Keratinocyte (primary cell): ENCODE data around the gene GNB3. TPM values are rescaled to one million over a fixed set of nuclear protein-coding genes. Genes with fewer than 3 reads are reported as not detected.

Experiments used
- DNase-seq: peaks from one replicate; pipeline ENCODE4 v3.0.0-alpha.2; 2011; ENCODE audit warnings: low read depth, missing footprints, low spot score
- FAIRE-seq: peaks from 2 replicates; lab custom pipeline; 2011; peaks lifted over from hg19 to GRCh38; lab: Jason Lieb, UNC
- H2AFZ ChIP-seq: 2 replicates; pipeline ENCODE4 v1.6.0; 2012; ENCODE audit warnings: low read length, control low read depth, inconsistent platforms; ENCODE audit not compliant: control insufficient read depth
- H3K27ac ChIP-seq: 2 replicates; pipeline ENCODE4 v1.5.1; 2011; ENCODE audit warnings: low read length; ENCODE audit not compliant: control insufficient read depth, insufficient read depth
- H3K27me3 ChIP-seq: 3 replicates; pipeline ENCODE4 v1.6.0; 2011; ENCODE audit warnings: low read length; ENCODE audit not compliant: control insufficient read depth, insufficient read depth; ENCODE audit errors: extremely low read depth
- H3K36me3 ChIP-seq, 2 experiments: 2 replicates in 1 of 2; 3 replicates in 1 of 2; pipeline ENCODE4 v1.5.1; 2011; ENCODE audit warnings: low read length in 2 of 2, mild to moderate bottlenecking in 1 of 2; ENCODE audit not compliant: control insufficient read depth in 2 of 2, insufficient read depth in 2 of 2; ENCODE audit errors: extremely low read depth in 1 of 2
- H3K4me1 ChIP-seq: 3 replicates; pipeline ENCODE4 v1.5.1; 2011; ENCODE audit warnings: low read length; ENCODE audit not compliant: control insufficient read depth, insufficient read depth; ENCODE audit errors: extremely low read depth
- H3K4me2 ChIP-seq: 3 replicates; pipeline ENCODE4 v1.6.0; 2011; ENCODE audit warnings: low read depth, low read length; ENCODE audit not compliant: control insufficient read depth, insufficient read depth; ENCODE audit errors: extremely low read depth
- H3K4me3 ChIP-seq, 3 experiments: fragments of 200-600 bp in 1 of 3; sonication (generic) in 1 of 3; 2 replicates in 2 of 3; 3 replicates in 1 of 3; pipeline ENCODE4 v1.5.1; 2011 to 2016; ENCODE audit warnings: low read length in 3 of 3, mild to moderate bottlenecking in 3 of 3, control low read depth in 2 of 3, inconsistent platforms in 1 of 3, low read depth in 1 of 3, mixed read lengths in 1 of 3, mixed run types in 1 of 3, moderate library complexity in 1 of 3; ENCODE audit not compliant: control insufficient read depth in 2 of 3, insufficient read depth in 2 of 3; ENCODE audit errors: extremely low read depth in 1 of 3
- H3K79me2 ChIP-seq: 2 replicates; pipeline ENCODE4 v1.6.0; 2012; ENCODE audit warnings: low read length; ENCODE audit not compliant: control insufficient read depth, insufficient read depth
- H3K9ac ChIP-seq: 3 replicates; pipeline ENCODE4 v1.6.0; 2011; ENCODE audit warnings: low read length; ENCODE audit not compliant: control insufficient read depth, insufficient read depth; ENCODE audit errors: extremely low read depth
- H3K9me1 ChIP-seq: 3 replicates; pipeline ENCODE4 v1.6.0; 2011; ENCODE audit warnings: low read length; ENCODE audit not compliant: control insufficient read depth, insufficient read depth; ENCODE audit errors: extremely low read depth
- H3K9me3 ChIP-seq: 2 replicates; pipeline ENCODE4 v1.5.1; 2012; ENCODE audit warnings: low read depth, low read length; ENCODE audit not compliant: control insufficient read depth
- H4K20me1 ChIP-seq: 3 replicates; pipeline ENCODE4 v1.6.0; 2011; ENCODE audit warnings: low read length; ENCODE audit not compliant: control insufficient read depth, insufficient read depth; ENCODE audit errors: extremely low read depth
- EZH2 ChIP-seq: IDR thresholded peaks from one replicate; pipeline ENCODE4 v1.6.1; 2012; ENCODE audit warnings: inconsistent platforms, mild to moderate bottlenecking, low read length, moderate library complexity
- dilution Hi-C: fragments of 300-500 bp; cut with MboI; formaldehyde crosslinking; loops from one replicate; pipeline ENCODE4 v1.7.0; 2020; ENCODE audit warnings: low sequenced_read_pairs; ENCODE audit not compliant: extremely low pct_ligation_motif_present
- polyA plus RNA-seq, 5 experiments: library from polyadenylated mRNA; depleted of rRNA in 3 of 5; stranded (reverse) in 3 of 5; stranded (forward) in 1 of 5; unstranded in 1 of 5; fragments of >200 nt; gene quantifications; 1 replicate in 1 of 5; 2 replicates in 3 of 5; 3 replicates in 1 of 5; pipeline versions ENCODE4 v1.2.1 to v1.2.3, GENCODE V29; 2011 to 2012; ENCODE audit warnings: missing spikeins in 2 of 5, low read depth in 1 of 5, low replicate concordance in 1 of 5
- TF ChIP-seq, protein P1 (sequence below), 3 experiments: IDR thresholded peaks in 1 of 3; conservative IDR thresholded peaks in 1 of 3; optimal IDR thresholded peaks in 1 of 3; 2 replicates in 2 of 3; 3 replicates in 1 of 3; pipeline versions ENCODE3 to v1.5.1; 2011; ENCODE audit warnings: low read length in 3 of 3, mild to moderate bottlenecking in 3 of 3, moderate library complexity in 2 of 3, control low read depth in 1 of 3, inconsistent platforms in 1 of 3; ENCODE audit not compliant: insufficient read depth in 2 of 3; ENCODE audit errors: extremely low read depth in 1 of 3

GNB3 gene
- polyA plus RNA-seq, 1 donor (not counting 4 experiments of a cell fraction or from before 2014, with no cell fraction given), result 0.80 TPM

- Histone ChIP-seq H3K4me2 (peak overlapping the region; percentile 88), H3K27ac (peak overlapping the region; percentile 91), H3K36me3 (peaks cover 22 to 38% of the 10 kb centered on the region in 2 experiments), H3K4me1 (peaks cover 21% of the 10 kb centered on the region), H3K79me2 (peaks cover 41% of the 10 kb centered on the region), H4K20me1 (no peaks in the 10 kb centered on the region), H3K9me3 (no peaks in the 10 kb centered on the region), H2AFZ (peak overlapping the region; percentile 77), H3K27me3 (no peaks in the 10 kb centered on the region), H3K9me1 (no peaks in the 10 kb centered on the region), H3K4me3 (peak overlapping the region; percentile 72 to 99 (median 95)), H3K9ac (peak overlapping the region; percentile 92)
- dilution Hi-C loops, result no loop called here
- DNase-seq (no peak), FAIRE-seq (peak; percentile 67)
- TF ChIP-seq EZH2, result no peak
- TF ChIP-seq, protein P1, sequence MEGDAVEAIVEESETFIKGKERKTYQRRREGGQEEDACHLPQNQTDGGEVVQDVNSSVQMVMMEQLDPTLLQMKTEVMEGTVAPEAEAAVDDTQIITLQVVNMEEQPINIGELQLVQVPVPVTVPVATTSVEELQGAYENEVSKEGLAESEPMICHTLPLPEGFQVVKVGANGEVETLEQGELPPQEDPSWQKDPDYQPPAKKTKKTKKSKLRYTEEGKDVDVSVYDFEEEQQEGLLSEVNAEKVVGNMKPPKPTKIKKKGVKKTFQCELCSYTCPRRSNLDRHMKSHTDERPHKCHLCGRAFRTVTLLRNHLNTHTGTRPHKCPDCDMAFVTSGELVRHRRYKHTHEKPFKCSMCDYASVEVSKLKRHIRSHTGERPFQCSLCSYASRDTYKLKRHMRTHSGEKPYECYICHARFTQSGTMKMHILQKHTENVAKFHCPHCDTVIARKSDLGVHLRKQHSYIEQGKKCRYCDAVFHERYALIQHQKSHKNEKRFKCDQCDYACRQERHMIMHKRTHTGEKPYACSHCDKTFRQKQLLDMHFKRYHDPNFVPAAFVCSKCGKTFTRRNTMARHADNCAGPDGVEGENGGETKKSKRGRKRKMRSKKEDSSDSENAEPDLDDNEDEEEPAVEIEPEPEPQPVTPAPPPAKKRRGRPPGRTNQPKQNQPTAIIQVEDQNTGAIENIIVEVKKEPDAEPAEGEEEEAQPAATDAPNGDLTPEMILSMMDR (optimal IDR thresholded peaks at IDR 0.05 in 1 of 3, IDR thresholded peaks at IDR 0.05 in 1 of 3, conservative IDR thresholded peaks at IDR 0.05 in 1 of 3; ENCODE audit: extremely low read depth in 1 of 3, insufficient read depth in 2 of 3, low read length in 3 of 3), result no peak
These were observed 12.1 kb downstream of the GNB3 start for GRCh38 chr12:6852651-6853354.

DNA sequence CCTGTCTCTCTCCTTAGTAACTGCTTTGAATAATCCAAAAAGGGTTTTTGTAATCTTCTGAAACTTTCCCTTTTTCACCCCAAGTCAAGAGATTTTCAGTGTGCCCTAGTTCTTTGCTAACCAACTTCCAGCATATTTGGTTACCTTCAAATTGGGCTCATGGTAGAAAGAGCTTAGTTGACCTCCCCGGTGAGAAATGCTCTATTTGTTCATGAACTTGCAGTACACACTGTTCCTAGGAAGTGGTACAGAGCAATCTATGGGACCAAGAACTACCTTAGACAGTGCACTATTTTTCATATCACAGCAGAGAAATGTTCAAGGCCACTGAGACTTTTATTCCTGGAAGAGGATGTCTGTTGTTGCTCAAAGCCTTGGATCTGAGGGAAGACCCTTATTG, 12.9 kb downstream of the GNB3 start:
- Histone ChIP-seq H3K4me2 (peak overlapping the region; percentile 88), H2AFZ (no peak overlapping the region), H3K36me3 (peaks cover 29 to 42% of the 10 kb centered on the region in 2 experiments), H3K9me1 (no peaks in the 10 kb centered on the region), H3K27me3 (no peaks in the 10 kb centered on the region), H3K9ac (peak overlapping the region; percentile 92), H3K4me1 (peaks cover 21% of the 10 kb centered on the region), H3K79me2 (peaks cover 41% of the 10 kb centered on the region), H3K4me3 (peak overlapping the region; percentile 72 to 99 (median 95)), H4K20me1 (no peaks in the 10 kb centered on the region), H3K27ac (peak overlapping the region; percentile 91), H3K9me3 (no peaks in the 10 kb centered on the region)
- FAIRE-seq (peak; percentile 5), DNase-seq (no peak)
- dilution Hi-C loops, result no loop called here
- no peak for TF ChIP-seq EZH2
- TF ChIP-seq, protein P1 (optimal IDR thresholded peaks at IDR 0.05 in 1 of 3, IDR thresholded peaks at IDR 0.05 in 1 of 3, conservative IDR thresholded peaks at IDR 0.05 in 1 of 3; ENCODE audit: extremely low read depth in 1 of 3, insufficient read depth in 2 of 3, low read length in 3 of 3), result no peak
